Memory B cell (primary cell): Measurements from ENCODE around the gene ADRA2C.
"Not testable (repeated sequence)": the region's sequence is repeated elsewhere in the genome, so short reads cannot be mapped to it uniquely, and the experiment has no call there.

ENCODE experiments used
- ATAC-seq: fragments of 150-1000 bp; cut with Tn5 transposase; 2 replicates; pipeline ENCODE4 v1.10.0; 2021; ENCODE audit warnings: low read depth, mild to moderate bottlenecking, moderate library complexity
- DNase-seq, 2 donors: peaks; one replicate each; pipeline ENCODE4 v3.0.0; 2022; ENCODE audit warnings: low spot score in 2 of 2
- H3K27ac Mint-ChIP-seq: one replicate; pipeline ENCODE4 v1.8.0; 2022; ENCODE audit warnings: mild to moderate bottlenecking, moderate library complexity, mixed read lengths
- H3K27me3 Mint-ChIP-seq: one replicate; pipeline ENCODE4 v1.8.0; 2022; ENCODE audit warnings: mixed read lengths
- H3K36me3 Mint-ChIP-seq: one replicate; pipeline ENCODE4 v1.8.0; 2022; ENCODE audit warnings: mild to moderate bottlenecking, mixed read lengths
- H3K4me1 Mint-ChIP-seq: one replicate; pipeline ENCODE4 v1.8.0; 2022; ENCODE audit warnings: mixed read lengths
- H3K4me3 Mint-ChIP-seq: one replicate; pipeline ENCODE4 v1.8.0; 2022; ENCODE audit warnings: mild to moderate bottlenecking, moderate library complexity, mixed read lengths
- H3K9me3 Mint-ChIP-seq: one replicate; pipeline ENCODE4 v1.8.0; 2022; ENCODE audit warnings: mixed read lengths

ADRA2C gene

GRCh38 chr4:3809028-3809427 is 42.8 kb downstream of the ADRA2C start:
- H3K4me1 Mint-ChIP-seq = peaks cover 2% of the 10 kb centered on the region
- ATAC-seq (no peak), DNase-seq (no peak)
- no peaks in the 10 kb centered on the region for H3K9me3 Mint-ChIP-seq
- H3K4me3 Mint-ChIP-seq = no peak overlapping the region
- H3K27ac Mint-ChIP-seq = no peak overlapping the region
- H3K36me3 Mint-ChIP-seq = no peaks in the 10 kb centered on the region
- H3K27me3 Mint-ChIP-seq = peaks cover 16% of the 10 kb centered on the region

GRCh38 chr4:3809451-3810110 is 43.4 kb downstream of the ADRA2C start:
- no peak overlapping the region for H3K27ac Mint-ChIP-seq
- ATAC-seq (no peak), DNase-seq (no peak)
- peaks cover 12% of the 10 kb centered on the region for H3K27me3 Mint-ChIP-seq
- no peaks in the 10 kb centered on the region for H3K36me3 Mint-ChIP-seq
- no peaks in the 10 kb centered on the region for H3K9me3 Mint-ChIP-seq
- H3K4me1 Mint-ChIP-seq = peaks cover 2% of the 10 kb centered on the region
- H3K4me3 Mint-ChIP-seq = no peak overlapping the region

- Mint-ChIP-seq H3K27me3 (peaks cover 12% of the 10 kb centered on the region), H3K36me3 (no peaks in the 10 kb centered on the region), H3K9me3 (no peaks in the 10 kb centered on the region), H3K4me3 (no peak overlapping the region), H3K4me1 (peaks cover 2% of the 10 kb centered on the region), H3K27ac (no peak overlapping the region)
- no peak for DNase-seq
- no peak for ATAC-seq
Observed at GRCh38 chr4:3810111-3810680, 44.0 kb downstream of the ADRA2C start.

GRCh38 chr4:3810796-3811485 is 44.8 kb downstream of the ADRA2C start:
- H3K36me3 Mint-ChIP-seq = no peaks in the 10 kb centered on the region
- ATAC-seq = no peak
- H3K27ac Mint-ChIP-seq = no peak overlapping the region

GRCh38 chr4:3811621-3812020 is 45.4 kb downstream of the ADRA2C start:
- ATAC-seq (no peak), DNase-seq (no peak)
- Mint-ChIP-seq H3K36me3 (no peaks in the 10 kb centered on the region), H3K4me1 (peaks cover 2% of the 10 kb centered on the region), H3K27me3 (peaks cover 12% of the 10 kb centered on the region), H3K27ac (no peak overlapping the region), H3K4me3 (no peak overlapping the region), H3K9me3 (no peaks in the 10 kb centered on the region)

More at GRCh38 chr4:3810796-3811485, 44.8 kb downstream of the ADRA2C start:
- Mint-ChIP-seq H3K4me1 (peaks cover 2% of the 10 kb centered on the region), H3K9me3 (no peaks in the 10 kb centered on the region), H3K4me3 (no peak overlapping the region), H3K27me3 (peaks cover 12% of the 10 kb centered on the region)
- no peak for DNase-seq

GRCh38 chr4:3812211-3812934 is 46.2 kb downstream of the ADRA2C start:
- ATAC-seq = no peak
- H3K4me1 Mint-ChIP-seq = no peaks in the 10 kb centered on the region
- no peak overlapping the region for H3K4me3 Mint-ChIP-seq
- peaks cover 11% of the 10 kb centered on the region for H3K27me3 Mint-ChIP-seq
- no peak overlapping the region for H3K27ac Mint-ChIP-seq
- no peaks in the 10 kb centered on the region for H3K36me3 Mint-ChIP-seq
- H3K9me3 Mint-ChIP-seq = no peaks in the 10 kb centered on the region
- no peak for DNase-seq

- Mint-ChIP-seq H3K4me3 (no peak overlapping the region), H3K9me3 (no peaks in the 10 kb centered on the region), H3K4me1 (no peaks in the 10 kb centered on the region), H3K27ac (no peak overlapping the region), H3K27me3 (peaks cover 11% of the 10 kb centered on the region), H3K36me3 (no peaks in the 10 kb centered on the region)
- DNase-seq (no peak), ATAC-seq (no peak)
Observed at GRCh38 chr4:3813151-3814052, 47.2 kb downstream of the ADRA2C start.

GRCh38 chr4:3814053-3814570 is 47.9 kb downstream of the ADRA2C start:
- Mint-ChIP-seq H3K9me3 (peaks cover 2% of the 10 kb centered on the region), H3K36me3 (no peaks in the 10 kb centered on the region), H3K27ac (no peak overlapping the region), H3K4me3 (no peak overlapping the region), H3K27me3 (peaks cover 9% of the 10 kb centered on the region), H3K4me1 (no peaks in the 10 kb centered on the region)
- ATAC-seq (no peak), DNase-seq (no peak)

- H3K4me3 Mint-ChIP-seq, ATAC-seq, H3K4me1 Mint-ChIP-seq, H3K27me3 Mint-ChIP-seq, H3K27ac Mint-ChIP-seq, DNase-seq, H3K36me3 Mint-ChIP-seq, H3K9me3 Mint-ChIP-seq: not testable (repeated sequence)
Observed at GRCh38 chr4:3814838-3815237, 48.7 kb downstream of the ADRA2C start.

- DNase-seq = no peak
- no peak overlapping the region for H3K4me3 Mint-ChIP-seq
- ATAC-seq = no peak
- H3K9me3 Mint-ChIP-seq = peaks cover 3% of the 10 kb centered on the region
- peaks cover 6% of the 10 kb centered on the region for H3K27me3 Mint-ChIP-seq
- no peaks in the 10 kb centered on the region for H3K4me1 Mint-ChIP-seq
- H3K27ac Mint-ChIP-seq = no peak overlapping the region
- H3K36me3 Mint-ChIP-seq = no peaks in the 10 kb centered on the region
Observed at GRCh38 chr4:3816256-3816825, 50.2 kb downstream of the ADRA2C start.

- no peak overlapping the region for H3K27ac Mint-ChIP-seq
Observed at GRCh38 chr4:3816983-3817960, 51.1 kb downstream of the ADRA2C start.

More at GRCh38 chr4:3816983-3817960, 51.1 kb downstream of the ADRA2C start:
- no peak for ATAC-seq
- DNase-seq = no peak
- Mint-ChIP-seq H3K9me3 (peaks cover 3% of the 10 kb centered on the region), H3K36me3 (no peaks in the 10 kb centered on the region), H3K4me3 (no peak overlapping the region), H3K27me3 (peaks cover 6% of the 10 kb centered on the region), H3K4me1 (no peaks in the 10 kb centered on the region)
